HG03066 (cell line): ENCODE measurements around the gene GPR183.

Source experiments
- ATAC-seq: cut with Tn5 transposase; IDR thresholded peaks from one replicate; pipeline ENCODE4 v1.9.1; 2021; ENCODE audit warnings: low read depth; ENCODE audit not compliant: unreplicated experiment

Gene GPR183

DNA sequence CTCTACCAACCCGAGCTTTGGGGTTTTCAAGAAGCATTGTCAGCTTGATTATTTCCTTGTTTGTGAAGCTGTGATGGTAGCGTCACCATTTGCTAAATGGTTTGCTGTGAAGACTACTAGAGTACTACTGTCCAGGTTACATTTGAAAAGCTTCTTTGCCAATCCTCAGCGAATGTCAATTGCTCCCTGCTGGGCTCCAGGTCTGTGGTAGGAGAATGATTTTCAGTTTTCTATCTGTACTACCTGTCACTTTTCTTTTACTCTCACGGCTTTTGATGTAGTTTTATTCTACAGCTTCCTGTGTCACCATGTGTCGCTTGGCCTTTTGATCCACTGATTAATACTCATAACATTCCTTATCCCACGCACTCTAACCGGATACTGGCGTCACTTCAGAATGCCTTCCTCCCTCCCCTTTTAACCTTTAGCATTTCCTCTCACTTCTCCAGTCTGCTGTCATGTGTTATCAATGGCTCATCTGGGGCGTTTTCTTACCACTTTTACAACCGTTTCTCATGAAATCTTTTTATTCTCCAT, 7.5 kb upstream of the GPR183 start:
- no peak for ATAC-seq

DNA sequence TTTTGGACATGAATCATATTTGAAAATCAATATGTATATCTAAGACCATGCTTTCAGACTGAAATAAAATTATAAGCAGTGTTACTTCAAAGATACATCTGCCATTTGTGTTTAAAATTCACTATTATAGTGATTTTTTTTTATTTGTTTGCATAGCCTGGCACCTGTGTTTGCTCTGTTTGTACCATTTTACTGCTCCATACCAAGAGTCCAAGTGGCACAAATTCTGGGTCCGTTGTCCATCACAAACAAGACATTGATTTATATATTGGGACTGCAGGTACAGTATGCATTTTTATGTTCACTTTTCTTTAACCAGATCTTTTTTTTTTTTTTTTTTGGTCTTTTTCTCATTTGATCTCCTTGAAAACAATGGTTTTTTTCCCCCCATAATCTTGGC, 6.7 kb upstream of the GPR183 start:
- ATAC-seq: no peak

DNA sequence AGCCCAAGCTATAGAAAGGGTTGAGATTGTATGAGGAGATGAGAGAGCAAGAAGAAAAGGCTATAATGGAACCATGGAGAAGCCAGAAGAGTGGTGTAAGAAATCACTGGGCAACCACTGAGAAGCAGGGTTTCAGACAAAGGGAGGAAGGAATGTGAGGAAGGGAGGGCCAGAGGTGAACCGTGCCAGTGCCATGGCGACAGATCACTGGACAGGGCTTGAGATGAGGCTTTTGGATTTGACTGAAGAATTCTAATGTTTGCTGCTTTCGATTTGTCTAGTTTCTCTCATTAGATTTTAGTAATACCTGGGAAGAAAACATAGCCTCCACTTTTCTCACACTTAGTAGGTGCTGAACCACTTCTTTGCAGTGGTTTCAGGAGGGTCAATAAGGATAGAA, 6.3 kb upstream of the GPR183 start:
- ATAC-seq: no peak

DNA sequence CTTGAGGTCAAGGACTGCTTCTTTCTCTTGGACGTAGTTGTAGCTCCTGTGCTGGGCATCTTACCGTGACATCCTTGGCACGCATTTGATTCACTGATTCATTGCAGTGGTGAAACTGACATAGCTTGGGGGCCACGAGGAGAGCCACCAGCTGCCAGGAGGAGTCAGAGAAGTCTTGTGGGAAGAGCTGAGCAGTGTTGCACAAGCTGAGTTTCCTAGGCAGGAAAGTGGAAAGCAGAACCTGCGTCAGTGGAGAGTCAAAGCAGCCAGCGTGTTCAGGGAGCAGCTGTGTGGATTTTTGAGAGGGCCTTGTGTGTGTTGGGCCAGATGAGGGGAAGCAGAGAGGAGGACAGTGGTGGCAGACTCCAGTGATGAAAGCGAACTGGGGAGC, 5.3 kb upstream of the GPR183 start:
- ATAC-seq: peak; percentile 30

DNA sequence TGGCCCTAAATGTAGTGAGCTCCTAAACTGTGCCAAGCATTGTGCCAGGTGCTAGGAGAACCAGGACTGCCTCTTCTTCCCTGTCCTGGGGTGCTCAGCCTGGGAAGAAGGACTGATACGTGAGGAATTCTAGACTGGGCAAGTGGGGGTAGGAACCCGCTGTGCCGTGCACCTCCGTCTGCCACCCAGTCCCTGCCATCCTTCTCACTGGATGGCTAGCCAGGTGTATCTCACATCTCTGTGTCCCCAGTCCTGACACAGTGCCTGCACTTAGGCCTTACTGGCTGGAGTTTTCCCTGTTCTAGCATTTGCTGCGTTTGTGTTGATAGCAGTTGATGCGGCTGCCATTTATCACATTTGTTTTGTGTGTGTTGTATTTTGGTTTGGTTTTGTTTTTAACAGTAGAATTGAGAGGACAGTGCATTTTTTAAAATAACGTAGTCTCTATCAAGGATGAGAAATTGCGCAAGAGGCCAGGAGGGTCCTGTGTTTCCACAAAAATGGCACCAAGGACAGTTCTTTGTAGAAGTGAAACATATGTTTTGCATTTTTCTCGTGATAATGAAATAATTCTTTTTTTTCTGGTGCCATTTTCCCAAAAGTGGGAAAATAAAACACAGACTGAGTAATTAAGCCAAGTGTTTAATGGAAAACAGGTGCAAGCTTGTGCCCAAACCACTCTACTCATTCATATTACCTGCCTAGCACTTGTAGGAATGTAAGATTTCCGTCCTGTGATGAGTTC, 4.7 kb upstream of the GPR183 start:
- ATAC-seq: no peak

DNA sequence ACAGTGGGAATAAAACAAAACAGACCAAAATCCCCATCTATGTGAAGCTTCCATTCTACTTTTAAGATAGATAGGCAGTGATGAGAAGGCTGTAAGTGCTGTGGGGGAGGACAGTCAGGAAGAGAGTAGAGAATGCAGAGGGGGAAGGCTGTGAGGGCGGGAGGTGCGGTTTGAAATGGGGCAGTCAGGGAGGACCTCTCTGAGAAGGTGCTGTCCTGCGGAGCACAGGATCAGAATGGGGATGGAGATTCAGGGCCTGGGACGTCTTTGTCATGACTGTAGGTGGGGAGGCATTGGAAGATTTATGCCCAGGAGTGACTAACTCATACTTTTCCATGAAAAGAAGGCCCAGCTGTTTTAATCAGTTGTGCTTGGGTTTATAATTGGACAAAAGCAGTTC, 3.9 kb upstream of the GPR183 start:
- ATAC-seq: no peak

DNA sequence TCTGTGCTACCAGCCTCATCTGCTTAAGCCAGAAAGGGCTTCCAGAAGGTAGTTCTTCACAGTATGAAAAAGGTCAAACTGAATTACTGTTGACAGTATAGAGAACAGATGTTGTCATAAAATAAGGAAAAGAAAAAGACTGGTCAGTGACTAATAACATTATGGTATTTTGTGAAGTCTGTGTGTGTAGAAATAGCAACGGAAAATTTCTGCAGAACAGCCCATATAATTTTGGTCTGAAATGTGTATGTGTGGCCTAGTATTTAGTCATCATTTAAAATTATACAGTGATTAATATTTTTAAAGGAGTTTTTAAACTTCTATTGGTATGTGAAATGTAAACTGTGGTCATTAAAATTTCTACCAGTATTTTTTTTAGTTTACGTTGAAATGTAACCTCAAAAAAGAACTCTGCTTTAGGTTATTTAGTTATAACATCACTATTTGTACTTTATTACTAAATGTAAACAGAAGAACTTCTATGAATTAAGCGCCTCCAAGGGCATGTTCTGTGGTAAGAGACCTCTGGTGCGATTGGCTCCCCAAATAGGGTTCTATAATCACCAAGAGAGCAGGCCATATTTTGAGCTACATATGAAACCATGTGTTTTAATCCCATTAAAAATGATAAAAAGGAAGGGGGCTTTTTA, 3.3 kb upstream of the GPR183 start:
- no peak for ATAC-seq

DNA sequence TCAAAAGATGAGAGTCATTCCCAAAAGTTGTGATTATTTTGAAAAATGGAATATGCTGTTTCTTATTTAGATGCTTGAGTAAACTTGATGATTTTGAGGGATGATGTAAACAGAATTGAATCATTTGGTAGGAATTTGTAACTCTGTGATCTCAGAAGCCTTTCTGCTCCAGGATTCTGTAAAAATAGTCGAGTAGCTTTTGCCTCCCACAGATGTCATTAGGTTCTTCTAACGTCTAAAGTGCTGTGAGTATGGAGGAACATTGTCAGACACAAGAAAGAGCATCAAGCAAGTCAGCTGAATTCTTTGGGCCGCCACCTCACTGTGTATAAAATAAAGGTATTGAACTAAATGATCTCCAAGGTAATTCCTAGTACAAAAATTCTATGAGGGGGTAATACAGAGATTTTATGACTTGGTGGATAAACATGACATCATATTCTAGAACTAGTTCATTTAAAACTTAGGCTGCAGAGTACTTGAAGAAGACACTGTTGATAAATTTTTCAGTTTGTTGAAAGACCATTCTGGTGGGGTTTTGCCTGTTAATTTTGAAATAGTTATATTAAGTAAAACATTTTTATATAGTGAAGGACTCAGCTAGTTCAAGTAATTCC, 1.4 kb upstream of the GPR183 start:
- no peak for ATAC-seq

DNA sequence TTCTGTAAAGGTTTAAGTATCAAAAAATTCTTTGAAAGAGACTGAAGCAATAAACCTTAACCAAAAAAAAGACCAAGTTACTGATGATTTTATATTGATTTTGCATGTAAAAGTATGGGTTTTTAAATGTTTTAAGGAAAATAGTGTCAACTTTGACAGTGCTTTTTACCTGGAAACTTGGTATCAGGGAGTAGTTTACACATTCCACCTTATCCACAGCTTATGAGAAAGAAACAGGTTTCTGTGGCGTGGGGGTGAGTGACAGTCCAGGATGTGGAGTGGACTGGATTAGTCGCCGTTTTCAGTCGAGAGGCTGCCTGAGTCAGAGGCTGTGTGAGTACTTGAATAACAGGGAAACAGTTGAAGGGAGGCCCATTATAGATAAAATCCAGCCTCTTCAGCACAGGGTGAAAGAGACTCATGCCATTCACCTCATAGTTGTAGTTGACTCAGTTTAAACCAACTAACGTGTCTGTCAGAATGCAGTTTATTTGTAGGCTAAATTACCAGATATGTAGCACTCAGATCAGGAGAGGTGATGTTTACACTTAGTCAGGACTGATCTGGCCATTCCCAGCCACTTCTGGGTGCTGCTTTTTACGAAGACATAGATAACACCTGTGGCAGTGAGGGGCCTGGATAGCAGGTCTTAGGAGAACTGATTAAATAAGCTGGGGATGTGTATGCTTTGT, 595 bp upstream of the GPR183 start:
- peak; percentile 37 for ATAC-seq

DNA sequence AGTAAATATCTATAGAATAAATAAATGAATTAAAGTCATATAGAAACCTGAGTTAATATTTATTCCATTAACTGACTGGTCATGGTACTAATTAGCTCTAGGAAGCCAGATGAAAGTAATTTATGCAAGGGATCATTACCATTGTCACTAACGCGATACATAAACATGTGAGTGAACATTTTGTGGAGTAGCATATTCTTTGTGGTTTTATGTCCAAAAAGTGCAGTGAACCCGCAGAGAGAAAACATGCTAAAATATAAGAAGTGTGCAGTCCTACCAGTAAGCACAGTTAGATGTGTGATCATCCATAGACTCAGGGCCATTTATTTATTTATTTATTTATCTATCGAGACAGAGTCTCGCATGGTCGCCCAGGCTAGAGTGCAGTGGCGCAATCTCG, 1.6 kb downstream of the GPR183 start:
- no peak for ATAC-seq

DNA sequence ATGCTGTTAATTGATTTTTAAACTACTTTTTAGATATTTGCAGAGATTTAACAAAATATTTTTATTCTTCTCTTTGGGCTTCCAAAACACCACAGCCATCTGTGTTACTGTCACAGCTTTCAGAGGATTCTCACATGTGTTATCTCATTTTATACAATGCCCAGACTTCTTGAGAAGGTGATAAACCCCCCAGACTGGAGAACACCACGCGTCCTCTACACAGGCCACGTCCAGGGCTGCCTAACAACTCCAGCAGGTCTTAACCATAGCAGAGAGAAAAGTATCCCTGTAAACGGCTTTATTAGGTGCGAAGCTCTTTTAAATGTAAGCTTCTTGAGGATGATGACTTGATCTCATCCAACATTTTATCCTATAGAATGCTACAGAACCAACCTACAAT, 2.0 kb downstream of the GPR183 start:
- no peak for ATAC-seq

DNA sequence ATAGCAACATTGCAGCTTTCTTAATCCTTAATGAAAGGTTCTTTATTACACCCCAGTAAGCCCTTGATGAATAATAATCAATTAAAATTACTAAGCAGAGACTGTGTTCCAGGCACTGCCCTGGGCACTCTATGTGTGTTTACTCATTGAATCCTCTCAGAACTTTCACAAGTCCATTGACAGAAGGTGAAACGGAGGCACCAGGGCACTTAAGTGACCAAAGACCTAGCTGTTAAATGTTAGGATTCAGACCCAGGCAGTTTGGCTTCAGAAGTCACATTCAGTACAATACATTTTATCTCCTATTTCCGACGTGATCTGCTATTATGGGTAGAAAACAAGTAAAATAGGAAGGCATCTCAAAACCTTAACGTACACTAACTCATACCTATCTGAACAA, 2.7 kb downstream of the GPR183 start:
- no peak for ATAC-seq

DNA sequence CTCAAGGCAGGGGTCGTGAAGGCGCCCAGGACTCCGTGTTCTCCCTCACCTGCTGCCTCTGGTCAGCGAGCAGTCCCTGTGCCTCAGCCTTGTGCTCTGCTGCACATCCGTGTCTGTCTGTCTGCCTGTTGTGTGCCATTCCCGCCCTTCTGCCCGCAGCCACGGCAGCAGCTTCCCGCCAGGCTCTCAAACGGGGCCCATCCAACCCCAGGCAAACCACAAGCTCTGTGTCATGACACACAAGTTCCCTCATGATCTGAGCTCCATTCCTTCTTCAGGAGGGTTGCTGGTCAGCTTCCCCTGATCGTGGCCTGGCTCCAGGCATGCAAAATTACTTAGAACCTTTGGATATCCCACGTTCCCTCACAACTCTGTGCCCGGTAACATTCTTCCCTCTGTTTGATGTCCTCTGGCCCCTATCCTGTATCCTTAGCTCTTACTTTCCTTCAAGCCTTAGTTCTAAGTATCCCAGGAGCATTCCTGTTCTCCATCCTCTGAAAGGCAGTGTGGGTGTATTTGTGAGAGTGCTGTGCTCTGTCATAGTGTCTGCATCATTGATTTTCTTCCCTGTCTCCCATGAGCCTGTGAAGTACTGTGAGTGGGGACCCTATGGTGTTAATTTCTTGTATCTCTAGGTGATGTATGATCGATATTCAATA, 3.2 kb downstream of the GPR183 start:
- no peak for ATAC-seq

DNA sequence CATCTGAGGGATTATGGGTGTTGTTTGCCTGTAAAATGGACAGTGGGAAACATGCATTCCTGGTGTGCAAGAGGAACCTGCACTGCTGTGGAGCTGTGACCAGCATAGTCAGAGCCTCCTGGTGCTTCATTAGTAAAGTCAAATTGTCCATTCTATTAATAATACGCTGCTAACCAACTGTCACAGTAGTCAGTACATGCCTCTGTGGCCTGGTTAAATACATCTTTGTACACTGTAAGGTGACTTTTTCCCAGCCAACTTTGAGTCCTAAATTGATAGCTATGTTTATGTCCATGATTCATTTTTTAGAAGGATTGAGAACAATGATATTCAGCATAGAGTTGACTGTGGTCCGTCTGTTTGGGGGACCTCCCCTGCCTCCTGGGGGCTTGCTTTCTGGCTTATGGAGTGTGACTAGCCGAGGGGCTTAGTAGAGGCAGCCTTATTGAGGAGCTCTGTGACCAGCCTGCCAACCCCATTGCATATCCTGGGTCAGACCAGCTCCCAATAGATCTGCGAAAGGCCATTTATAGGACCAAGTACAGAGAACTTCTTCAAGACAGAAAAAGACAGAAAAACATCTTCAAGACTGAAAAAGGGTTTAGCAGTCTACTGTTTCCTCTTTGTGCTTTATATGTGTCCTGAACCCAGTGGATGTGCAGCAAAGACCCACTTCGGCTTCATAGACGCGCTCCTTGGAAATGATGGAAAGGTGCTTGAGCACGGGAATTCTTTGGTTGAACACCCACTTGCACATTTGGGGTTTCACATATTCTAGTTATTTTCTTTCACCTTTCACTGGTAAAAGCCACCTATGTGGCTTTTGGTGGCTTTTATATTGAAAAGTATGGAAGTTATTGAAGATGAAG, 4.3 kb downstream of the GPR183 start:
- ATAC-seq: no peak

DNA sequence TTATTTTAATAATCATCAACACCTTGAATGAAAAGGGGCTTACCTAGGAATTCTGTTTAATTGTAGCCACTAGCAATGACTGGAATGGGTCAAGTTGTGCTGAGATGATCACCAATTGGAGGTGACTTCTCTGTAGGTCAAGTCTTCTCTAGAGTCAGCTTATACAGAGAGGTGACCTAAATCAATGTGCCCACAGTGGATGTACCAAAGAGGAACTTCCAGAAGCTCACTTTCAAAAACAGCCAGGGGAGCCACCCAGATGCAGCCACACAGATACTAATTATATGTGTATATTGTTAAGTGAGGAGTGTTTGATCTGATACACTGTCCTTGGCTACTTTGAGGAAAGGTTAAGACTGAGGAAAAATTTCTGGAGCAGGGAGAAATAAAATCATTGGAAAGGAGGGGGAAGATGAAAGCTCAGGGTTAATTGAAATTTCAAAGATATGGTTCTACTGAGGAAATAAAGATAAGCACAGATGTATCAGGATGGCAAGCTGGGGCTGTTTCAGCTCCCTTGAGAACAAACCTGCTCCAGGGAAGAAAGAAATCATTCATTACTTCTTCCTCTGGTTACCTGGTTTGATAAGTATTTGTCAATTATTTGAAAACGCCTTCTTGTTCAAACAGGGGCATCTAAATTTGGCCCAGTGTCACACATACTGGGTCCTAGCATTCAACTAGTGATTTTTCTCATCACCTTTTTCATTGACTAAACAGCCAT, 5.1 kb downstream of the GPR183 start:
- ATAC-seq: no peak

DNA sequence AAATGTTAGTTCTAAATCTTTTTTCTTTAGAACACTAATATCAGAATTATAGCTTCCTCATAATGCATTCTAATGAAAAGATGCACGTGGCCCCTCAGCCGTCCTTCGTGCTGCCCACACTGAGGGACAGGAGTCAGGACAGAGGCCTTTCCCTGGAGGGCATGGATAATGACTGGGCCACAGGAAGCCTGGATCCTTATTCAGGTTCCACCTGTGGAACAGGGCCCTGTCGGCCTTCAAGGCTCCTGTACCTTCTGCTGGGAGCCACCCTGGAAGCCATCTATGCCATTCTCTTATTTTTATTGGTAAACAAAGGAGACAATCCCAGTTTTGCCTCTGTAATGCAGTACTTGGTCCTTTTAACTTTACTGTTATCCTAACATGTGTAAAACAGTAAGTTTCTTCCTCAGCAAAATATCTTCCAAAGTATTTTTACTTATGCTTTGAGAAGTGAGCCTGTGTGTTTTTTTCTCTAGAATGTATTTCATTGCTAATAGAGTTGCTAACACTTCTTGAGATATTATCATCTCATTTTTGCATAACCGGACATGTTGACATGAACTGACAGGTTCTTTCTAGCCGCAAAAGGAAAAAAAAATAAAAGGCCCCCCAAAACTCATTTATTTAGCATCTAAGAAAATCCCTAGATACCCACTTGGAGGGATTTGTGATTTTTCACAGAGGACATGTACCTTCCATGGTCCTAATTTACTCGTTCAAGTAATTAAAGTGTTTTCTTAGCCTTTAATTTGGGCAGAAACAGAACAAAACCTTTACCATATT, 6.0 kb downstream of the GPR183 start:
- no peak for ATAC-seq

DNA sequence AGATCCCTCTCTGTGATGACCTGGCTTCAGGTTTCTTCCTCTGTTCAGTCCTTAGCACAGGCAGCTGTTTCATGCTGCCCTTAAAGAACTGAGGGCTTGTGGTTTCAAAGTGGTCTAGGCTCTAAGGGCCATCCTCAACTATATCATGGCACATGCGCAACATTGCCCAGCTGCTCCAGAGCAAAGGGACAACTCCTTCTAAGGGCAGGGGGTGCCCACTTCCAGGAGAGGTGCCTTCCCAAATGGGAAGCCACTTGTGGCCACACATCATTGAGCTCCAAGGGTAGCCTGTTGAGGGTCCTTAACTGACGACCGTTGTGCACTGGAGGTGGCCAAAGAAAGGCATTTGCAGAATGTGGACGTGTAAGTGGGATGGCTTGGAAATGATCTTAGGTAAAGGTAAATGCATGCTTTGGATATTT, 7.3 kb downstream of the GPR183 start:
- no peak for ATAC-seq

DNA sequence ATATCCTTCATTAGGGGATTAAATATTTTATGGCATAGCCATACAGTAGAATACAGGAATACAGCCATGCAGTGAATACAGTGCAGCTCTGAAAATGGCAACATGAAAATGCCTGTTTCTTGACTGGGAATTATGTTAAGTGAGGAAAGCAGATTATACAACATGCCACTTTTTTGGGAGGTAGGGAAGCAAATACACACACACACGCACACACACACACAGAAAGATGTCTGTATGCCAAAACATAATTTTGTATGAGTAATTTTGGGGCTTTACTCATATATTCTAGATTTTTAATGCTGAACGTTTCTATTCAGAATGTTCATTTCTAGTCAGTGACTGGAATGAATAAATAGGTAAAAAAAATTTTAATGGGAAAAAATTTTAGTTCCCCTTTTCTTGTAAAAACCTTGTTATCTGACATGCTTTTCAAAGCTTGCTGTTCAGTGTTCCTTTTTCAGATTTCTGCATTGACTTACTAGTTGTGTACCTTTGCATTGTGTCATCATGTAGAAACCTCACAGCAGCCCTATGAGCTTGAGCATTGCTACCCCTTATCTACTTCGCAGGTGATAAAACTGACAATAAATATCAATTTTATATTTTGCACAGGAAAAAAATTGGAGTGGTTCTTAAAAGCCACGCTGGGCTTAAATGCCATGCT, 7.8 kb downstream of the GPR183 start:
- ATAC-seq: no peak
